Coronary artery (tissue), 2 donors: ENCODE measurements around the gene RPL23.
A peak's percentile ranks its signal among the peaks of the same experiment; 100 is the strongest.

Source experiments
- DNase-seq: peaks from one replicate; pipeline ENCODE4 v3.0.0-alpha.2; 2017; ENCODE audit warnings: low spot score
- H3K27ac ChIP-seq, 2 donors: fragments of 200-600 bp; sonication (generic); one replicate each; pipeline ENCODE4 v1.5.1; 2016 to 2019
- H3K4me3 ChIP-seq: fragments of 200-600 bp; sonication (generic); 2 replicates; pipeline ENCODE4 v1.5.1; 2016; ENCODE audit warnings: mild to moderate bottlenecking, moderate library complexity
- CTCF ChIP-seq: fragments of 200-600 bp; sonication (generic); IDR thresholded peaks from one replicate; pipeline ENCODE4 v1.5.1; 2019; ENCODE audit warnings: antibody characterized with exemption

The RPL23 gene

GRCh38 chr17:38815576-38816193 is 37.8 kb downstream of the RPL23 start:
- H3K4me3 ChIP-seq = no peak overlapping the region

GRCh38 chr17:38809828-38810227 is 43.7 kb downstream of the RPL23 start:
- TF ChIP-seq CTCF = no peak
- Histone ChIP-seq H3K27ac (no peak overlapping the region), H3K4me3 (no peak overlapping the region)
- no peak for DNase-seq

More at GRCh38 chr17:38815576-38816193, 37.8 kb downstream of the RPL23 start:
- DNase-seq = no peak
- no peak for TF ChIP-seq CTCF
- no peak overlapping the region for H3K27ac ChIP-seq

- peak overlapping the region; percentile 99 for H3K4me3 ChIP-seq
- H3K27ac ChIP-seq = peak overlapping the region; percentile 98 to 100
- DNase-seq = no peak
- TF ChIP-seq CTCF = no peak
These were observed 53.2 kb downstream of the RPL23 start for GRCh38 chr17:38800237-38800760.

- no peak for TF ChIP-seq CTCF
- peak within 1 kb of the TSS; percentile 98 to 100 for H3K27ac ChIP-seq
- DNase-seq = peak; percentile 97
- H3K4me3 ChIP-seq = peak within 1 kb of the TSS; percentile 99
These were observed 53.9 kb downstream of the RPL23 start, which contains the start of gene PIP4K2B for GRCh38 chr17:38799501-38800236. Gene PIP4K2B, minus strand, starts transcription at chr17:38799556. Its CDS starts 132 bp downstream, at chr17:38799424.

- Histone ChIP-seq H3K27ac (peak overlapping the region; percentile 98 to 100), H3K4me3 (peak overlapping the region; percentile 99)
- TF ChIP-seq CTCF = no peak
- peak; percentile 75 for DNase-seq
These were observed 54.7 kb downstream of the RPL23 start for GRCh38 chr17:38798614-38799500.
